HepG2 (cell line): Measurements from ENCODE around the gene SPRED2. TPM values are rescaled to one million over a fixed set of nuclear protein-coding genes. Genes with fewer than 3 reads are reported as not detected.

Source experiments
- HDAC6 ChIP-seq: fragments of 200-600 bp; sonication (generic); IDR thresholded peaks from 2 replicates; pipeline ENCODE4 v1.7.0; 2017; ENCODE audit warnings: mild to moderate bottlenecking, antibody characterized with exemption, low read length, low read depth
- IKZF4 ChIP-seq: sonication (generic); formaldehyde crosslinking; IDR thresholded peaks from 2 replicates; pipeline ENCODE4 v1.5.1; 2020; ENCODE audit warnings: borderline replicate concordance, mild to moderate bottlenecking, low read depth, missing genetic modification reagents; ENCODE audit errors: not compliant biosample characterization
- KDM4B ChIP-seq: sonication (generic); formaldehyde crosslinking; IDR thresholded peaks from 2 replicates; pipeline ENCODE4 v1.4.0; 2020; ENCODE audit warnings: missing genetic modification reagents
- MAFG ChIP-seq: sonication (generic); formaldehyde crosslinking; IDR thresholded peaks from 2 replicates; pipeline ENCODE4 v1.5.1; 2020; ENCODE audit warnings: mild to moderate bottlenecking, missing genetic modification reagents
- RFX5 ChIP-seq: IDR thresholded peaks from 2 replicates; pipeline ENCODE4 v1.6.1; 2011; ENCODE audit warnings: low read depth, low read length, improper control_type of control experiment
- RXRB ChIP-seq: IDR thresholded peaks from 2 replicates; pipeline ENCODE4 v1.6.1; 2016; ENCODE audit warnings: borderline replicate concordance, missing genetic modification reagents, missing compliant biosample characterization
- SPEN ChIP-seq: sonication (generic); formaldehyde crosslinking; IDR thresholded peaks from 2 replicates; pipeline ENCODE4 v1.5.1; 2020; ENCODE audit warnings: low read depth, mild to moderate bottlenecking, missing genetic modification reagents
- TBL1XR1 ChIP-seq: fragments of 150-350 bp; IDR thresholded peaks from 2 replicates; pipeline ENCODE4 v1.6.1; 2014; ENCODE audit warnings: borderline replicate concordance, low read length; ENCODE audit not compliant: partially characterized antibody
- ZSCAN21 ChIP-seq: sonication (generic); formaldehyde crosslinking; IDR thresholded peaks from 2 replicates; pipeline ENCODE4 v1.8.0; 2022; ENCODE audit warnings: mild to moderate bottlenecking, missing genetic modification reagents, moderate library complexity, borderline replicate concordance
- polyA plus RNA-seq, 8 experiments: library from polyadenylated mRNA; depleted of rRNA in 3 of 8; stranded (reverse) in 7 of 8; unstranded in 1 of 8; fragments of >200 nt; fragmentation: Illumina TruSeq in 4 of 8; extraction: Trizol in 4 of 8; gene quantifications; 2 replicates each; pipeline versions ENCODE4 v1.2.1 to v1.2.3, GENCODE V29; 2011 to 2016; ENCODE audit warnings: low read depth in 4 of 8, missing spikeins in 1 of 8, mixed read lengths in 1 of 8; ENCODE audit not compliant: insufficient read depth in 1 of 8
- total RNA-seq, 5 experiments: library from RNA; depleted of rRNA; stranded (reverse); fragments of >200 nt; fragmentation: Illumina TruSeq; extraction: Trizol; gene quantifications; 2 replicates each; pipeline ENCODE4 v1.2.3, GENCODE V29; 2016; ENCODE audit warnings: low read depth in 1 of 5
- TF ChIP-seq, protein P1 (sequence below): sonication (generic); formaldehyde crosslinking; IDR thresholded peaks from 2 replicates; pipeline ENCODE4 v1.5.0; 2020; ENCODE audit warnings: mild to moderate bottlenecking, missing genetic modification reagents, moderate library complexity
- TF ChIP-seq, protein P2 (sequence below): IDR thresholded peaks from 2 replicates; pipeline ENCODE4 v1.6.1; 2018; ENCODE audit warnings: missing genetic modification reagents, mild to moderate bottlenecking, missing compliant biosample characterization
- TF ChIP-seq, protein P3 (sequence below): sonication (generic); formaldehyde crosslinking; IDR thresholded peaks from 2 replicates; pipeline ENCODE4 v1.4.0; 2020; ENCODE audit warnings: missing genetic modification reagents, mild to moderate bottlenecking, borderline replicate concordance
- TF ChIP-seq, protein P4 (sequence below): sonication (generic); formaldehyde crosslinking; IDR thresholded peaks from 2 replicates; pipeline ENCODE4 v1.5.0; 2020; ENCODE audit warnings: mild to moderate bottlenecking, missing genetic modification reagents
- TF ChIP-seq, protein P5 (sequence below): sonication (generic); formaldehyde crosslinking; IDR thresholded peaks from 2 replicates; pipeline ENCODE4 v1.4.0; 2020; ENCODE audit warnings: mild to moderate bottlenecking, missing genetic modification reagents

Gene SPRED2
- total and polyA plus RNA-seq, 2 of the 13 experiments (the other 11 are each of a cell fraction or from before 2014, with no cell fraction given) = 13.0 to 37.0 TPM

DNA sequence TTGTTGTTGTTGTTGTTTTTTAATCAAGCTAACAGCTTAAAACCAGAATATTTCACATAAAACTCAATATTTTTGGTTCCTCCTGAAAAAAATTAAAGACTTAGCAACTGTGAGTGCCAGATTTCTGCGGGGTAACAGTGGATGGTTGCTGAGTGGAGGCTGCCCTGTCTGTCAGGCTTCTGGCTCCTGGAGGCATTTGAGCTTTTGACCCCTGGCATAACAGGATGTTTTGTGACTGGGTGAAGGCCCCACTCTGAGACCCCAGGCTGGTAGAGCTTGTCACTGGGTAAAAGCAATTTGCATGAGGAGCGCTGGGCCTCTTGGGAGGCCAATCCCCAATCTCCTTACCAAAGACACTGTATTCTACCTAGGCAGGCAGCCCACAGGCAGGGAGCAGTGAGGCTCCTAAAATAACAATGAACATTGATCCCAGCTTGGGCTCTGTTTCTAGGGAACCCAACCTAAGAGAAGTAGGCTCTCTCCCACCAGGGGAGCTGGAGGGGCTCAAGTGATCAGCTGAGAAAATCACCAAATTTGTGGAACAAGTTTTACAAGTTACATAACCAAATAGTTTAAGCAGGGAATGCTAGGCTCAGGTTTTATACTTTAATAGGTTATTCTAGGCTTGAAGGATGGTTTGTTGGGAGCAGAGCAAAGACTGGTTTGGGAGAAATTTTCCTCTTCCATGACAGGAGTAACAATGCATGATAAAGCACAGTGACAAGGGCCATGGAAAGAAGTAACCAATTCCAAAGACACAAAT, 5.9 kb upstream of the SPRED2 start (continued):
- TF ChIP-seq, protein P1, sequence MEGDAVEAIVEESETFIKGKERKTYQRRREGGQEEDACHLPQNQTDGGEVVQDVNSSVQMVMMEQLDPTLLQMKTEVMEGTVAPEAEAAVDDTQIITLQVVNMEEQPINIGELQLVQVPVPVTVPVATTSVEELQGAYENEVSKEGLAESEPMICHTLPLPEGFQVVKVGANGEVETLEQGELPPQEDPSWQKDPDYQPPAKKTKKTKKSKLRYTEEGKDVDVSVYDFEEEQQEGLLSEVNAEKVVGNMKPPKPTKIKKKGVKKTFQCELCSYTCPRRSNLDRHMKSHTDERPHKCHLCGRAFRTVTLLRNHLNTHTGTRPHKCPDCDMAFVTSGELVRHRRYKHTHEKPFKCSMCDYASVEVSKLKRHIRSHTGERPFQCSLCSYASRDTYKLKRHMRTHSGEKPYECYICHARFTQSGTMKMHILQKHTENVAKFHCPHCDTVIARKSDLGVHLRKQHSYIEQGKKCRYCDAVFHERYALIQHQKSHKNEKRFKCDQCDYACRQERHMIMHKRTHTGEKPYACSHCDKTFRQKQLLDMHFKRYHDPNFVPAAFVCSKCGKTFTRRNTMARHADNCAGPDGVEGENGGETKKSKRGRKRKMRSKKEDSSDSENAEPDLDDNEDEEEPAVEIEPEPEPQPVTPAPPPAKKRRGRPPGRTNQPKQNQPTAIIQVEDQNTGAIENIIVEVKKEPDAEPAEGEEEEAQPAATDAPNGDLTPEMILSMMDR = peak; percentile 46
- TF ChIP-seq RFX5 = 0 out of 2 replicates have a peak, but pooled peaks have one; percentile 28
- TF ChIP-seq, protein P2, sequence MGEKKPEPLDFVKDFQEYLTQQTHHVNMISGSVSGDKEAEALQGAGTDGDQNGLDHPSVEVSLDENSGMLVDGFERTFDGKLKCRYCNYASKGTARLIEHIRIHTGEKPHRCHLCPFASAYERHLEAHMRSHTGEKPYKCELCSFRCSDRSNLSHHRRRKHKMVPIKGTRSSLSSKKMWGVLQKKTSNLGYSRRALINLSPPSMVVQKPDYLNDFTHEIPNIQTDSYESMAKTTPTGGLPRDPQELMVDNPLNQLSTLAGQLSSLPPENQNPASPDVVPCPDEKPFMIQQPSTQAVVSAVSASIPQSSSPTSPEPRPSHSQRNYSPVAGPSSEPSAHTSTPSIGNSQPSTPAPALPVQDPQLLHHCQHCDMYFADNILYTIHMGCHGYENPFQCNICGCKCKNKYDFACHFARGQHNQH (CRISPR knock-in tag) = 0 out of 2 replicates have a peak, but pooled peaks have one; percentile 25
- no peak for TF ChIP-seq KDM4B
- TF ChIP-seq, protein P3, sequence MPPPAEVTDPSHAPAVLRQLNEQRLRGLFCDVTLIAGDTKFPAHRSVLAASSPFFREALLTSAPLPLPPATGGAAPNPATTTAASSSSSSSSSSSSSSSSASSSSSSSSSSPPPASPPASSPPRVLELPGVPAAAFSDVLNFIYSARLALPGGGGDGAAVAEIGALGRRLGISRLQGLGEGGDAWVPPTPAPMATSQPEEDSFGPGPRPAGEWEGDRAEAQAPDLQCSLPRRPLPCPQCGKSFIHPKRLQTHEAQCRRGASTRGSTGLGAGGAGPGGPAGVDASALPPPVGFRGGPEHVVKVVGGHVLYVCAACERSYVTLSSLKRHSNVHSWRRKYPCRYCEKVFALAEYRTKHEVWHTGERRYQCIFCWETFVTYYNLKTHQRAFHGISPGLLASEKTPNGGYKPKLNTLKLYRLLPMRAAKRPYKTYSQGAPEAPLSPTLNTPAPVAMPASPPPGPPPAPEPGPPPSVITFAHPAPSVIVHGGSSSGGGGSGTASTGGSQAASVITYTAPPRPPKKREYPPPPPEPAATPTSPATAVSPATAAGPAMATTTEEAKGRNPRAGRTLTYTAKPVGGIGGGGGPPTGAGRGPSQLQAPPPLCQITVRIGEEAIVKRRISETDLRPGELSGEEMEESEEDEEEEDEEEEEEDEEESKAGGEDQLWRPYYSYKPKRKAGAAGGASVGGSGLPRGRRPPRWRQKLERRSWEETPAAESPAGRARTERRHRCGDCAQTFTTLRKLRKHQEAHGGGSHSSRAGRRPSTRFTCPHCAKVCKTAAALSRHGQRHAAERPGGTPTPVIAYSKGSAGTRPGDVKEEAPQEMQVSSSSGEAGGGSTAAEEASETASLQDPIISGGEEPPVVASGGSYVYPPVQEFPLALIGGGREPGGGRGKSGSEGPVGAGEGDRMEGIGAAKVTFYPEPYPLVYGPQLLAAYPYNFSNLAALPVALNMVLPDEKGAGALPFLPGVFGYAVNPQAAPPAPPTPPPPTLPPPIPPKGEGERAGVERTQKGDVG (CRISPR knock-in tag) = peak; percentile 53; the same call in 1 of the 2 replicates
- TF ChIP-seq, protein P4, sequence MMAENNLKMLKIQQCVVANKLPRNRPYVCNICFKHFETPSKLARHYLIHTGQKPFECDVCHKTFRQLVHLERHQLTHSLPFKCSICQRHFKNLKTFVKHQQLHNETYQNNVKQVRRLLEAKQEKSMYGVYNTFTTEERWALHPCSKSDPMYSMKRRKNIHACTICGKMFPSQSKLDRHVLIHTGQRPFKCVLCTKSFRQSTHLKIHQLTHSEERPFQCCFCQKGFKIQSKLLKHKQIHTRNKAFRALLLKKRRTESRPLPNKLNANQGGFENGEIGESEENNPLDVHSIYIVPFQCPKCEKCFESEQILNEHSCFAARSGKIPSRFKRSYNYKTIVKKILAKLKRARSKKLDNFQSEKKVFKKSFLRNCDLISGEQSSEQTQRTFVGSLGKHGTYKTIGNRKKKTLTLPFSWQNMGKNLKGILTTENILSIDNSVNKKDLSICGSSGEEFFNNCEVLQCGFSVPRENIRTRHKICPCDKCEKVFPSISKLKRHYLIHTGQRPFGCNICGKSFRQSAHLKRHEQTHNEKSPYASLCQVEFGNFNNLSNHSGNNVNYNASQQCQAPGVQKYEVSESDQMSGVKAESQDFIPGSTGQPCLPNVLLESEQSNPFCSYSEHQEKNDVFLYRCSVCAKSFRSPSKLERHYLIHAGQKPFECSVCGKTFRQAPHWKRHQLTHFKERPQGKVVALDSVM (CRISPR knock-in tag) = peak; percentile 87
- peak; percentile 28 for TF ChIP-seq TBL1XR1
- TF ChIP-seq ZSCAN21 = no peak
- no peak for TF ChIP-seq MAFG (CRISPR knock-in tag)
- TF ChIP-seq, protein P5, sequence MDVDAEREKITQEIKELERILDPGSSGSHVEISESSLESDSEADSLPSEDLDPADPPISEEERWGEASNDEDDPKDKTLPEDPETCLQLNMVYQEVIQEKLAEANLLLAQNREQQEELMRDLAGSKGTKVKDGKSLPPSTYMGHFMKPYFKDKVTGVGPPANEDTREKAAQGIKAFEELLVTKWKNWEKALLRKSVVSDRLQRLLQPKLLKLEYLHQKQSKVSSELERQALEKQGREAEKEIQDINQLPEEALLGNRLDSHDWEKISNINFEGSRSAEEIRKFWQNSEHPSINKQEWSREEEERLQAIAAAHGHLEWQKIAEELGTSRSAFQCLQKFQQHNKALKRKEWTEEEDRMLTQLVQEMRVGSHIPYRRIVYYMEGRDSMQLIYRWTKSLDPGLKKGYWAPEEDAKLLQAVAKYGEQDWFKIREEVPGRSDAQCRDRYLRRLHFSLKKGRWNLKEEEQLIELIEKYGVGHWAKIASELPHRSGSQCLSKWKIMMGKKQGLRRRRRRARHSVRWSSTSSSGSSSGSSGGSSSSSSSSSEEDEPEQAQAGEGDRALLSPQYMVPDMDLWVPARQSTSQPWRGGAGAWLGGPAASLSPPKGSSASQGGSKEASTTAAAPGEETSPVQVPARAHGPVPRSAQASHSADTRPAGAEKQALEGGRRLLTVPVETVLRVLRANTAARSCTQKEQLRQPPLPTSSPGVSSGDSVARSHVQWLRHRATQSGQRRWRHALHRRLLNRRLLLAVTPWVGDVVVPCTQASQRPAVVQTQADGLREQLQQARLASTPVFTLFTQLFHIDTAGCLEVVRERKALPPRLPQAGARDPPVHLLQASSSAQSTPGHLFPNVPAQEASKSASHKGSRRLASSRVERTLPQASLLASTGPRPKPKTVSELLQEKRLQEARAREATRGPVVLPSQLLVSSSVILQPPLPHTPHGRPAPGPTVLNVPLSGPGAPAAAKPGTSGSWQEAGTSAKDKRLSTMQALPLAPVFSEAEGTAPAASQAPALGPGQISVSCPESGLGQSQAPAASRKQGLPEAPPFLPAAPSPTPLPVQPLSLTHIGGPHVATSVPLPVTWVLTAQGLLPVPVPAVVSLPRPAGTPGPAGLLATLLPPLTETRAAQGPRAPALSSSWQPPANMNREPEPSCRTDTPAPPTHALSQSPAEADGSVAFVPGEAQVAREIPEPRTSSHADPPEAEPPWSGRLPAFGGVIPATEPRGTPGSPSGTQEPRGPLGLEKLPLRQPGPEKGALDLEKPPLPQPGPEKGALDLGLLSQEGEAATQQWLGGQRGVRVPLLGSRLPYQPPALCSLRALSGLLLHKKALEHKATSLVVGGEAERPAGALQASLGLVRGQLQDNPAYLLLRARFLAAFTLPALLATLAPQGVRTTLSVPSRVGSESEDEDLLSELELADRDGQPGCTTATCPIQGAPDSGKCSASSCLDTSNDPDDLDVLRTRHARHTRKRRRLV (CRISPR knock-in tag) = peak; percentile 99
- TF ChIP-seq IKZF4 (CRISPR knock-in tag) = no peak
- TF ChIP-seq RXRB = 0 out of 2 replicates have a peak, but pooled peaks have one; percentile 5
- TF ChIP-seq SPEN = no peak
- no peak for TF ChIP-seq HDAC6
